Amniotic epithelial cell (primary cell): Measurements from ENCODE around the gene C4BPA.

Experiments
- DNase-seq: peaks from one replicate; pipeline ENCODE4 v3.0.0-alpha.2; 2010; ENCODE audit warnings: low read depth

The C4BPA gene

GRCh38 chr1:207191061-207191460 is 87.0 kb downstream of the C4BPA start:
- DNase-seq: no peak

- DNase-seq: no peak
These were observed 87.7 kb downstream of the C4BPA start for GRCh38 chr1:207191776-207192175.

GRCh38 chr1:207194197-207194596 is 90.2 kb downstream of the C4BPA start:
- DNase-seq: no peak
